ENCODE measurements around the gene GRIN3B.

DNA sequence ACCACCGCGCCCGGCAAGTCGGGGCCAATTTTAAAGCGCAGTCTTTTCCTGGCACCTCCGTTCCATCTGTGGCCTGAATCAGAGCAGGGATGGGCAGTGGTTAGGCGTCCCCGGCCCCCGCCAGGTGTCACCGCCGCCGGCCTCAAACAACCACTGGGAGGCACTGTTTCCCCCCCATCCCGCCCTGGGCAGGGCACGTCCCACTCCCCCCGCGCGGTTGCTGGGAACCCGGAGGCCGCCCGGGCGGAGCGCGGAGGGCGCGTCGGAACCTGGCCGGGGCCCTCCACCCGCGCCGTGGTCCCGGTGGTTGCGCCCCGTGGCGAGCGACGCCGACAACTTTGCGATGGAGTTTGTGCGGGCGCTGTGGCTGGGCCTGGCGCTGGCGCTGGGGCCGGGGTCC, at the start of gene GRIN3B:
- TF ChIP-seq, protein P1, sequence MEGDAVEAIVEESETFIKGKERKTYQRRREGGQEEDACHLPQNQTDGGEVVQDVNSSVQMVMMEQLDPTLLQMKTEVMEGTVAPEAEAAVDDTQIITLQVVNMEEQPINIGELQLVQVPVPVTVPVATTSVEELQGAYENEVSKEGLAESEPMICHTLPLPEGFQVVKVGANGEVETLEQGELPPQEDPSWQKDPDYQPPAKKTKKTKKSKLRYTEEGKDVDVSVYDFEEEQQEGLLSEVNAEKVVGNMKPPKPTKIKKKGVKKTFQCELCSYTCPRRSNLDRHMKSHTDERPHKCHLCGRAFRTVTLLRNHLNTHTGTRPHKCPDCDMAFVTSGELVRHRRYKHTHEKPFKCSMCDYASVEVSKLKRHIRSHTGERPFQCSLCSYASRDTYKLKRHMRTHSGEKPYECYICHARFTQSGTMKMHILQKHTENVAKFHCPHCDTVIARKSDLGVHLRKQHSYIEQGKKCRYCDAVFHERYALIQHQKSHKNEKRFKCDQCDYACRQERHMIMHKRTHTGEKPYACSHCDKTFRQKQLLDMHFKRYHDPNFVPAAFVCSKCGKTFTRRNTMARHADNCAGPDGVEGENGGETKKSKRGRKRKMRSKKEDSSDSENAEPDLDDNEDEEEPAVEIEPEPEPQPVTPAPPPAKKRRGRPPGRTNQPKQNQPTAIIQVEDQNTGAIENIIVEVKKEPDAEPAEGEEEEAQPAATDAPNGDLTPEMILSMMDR (IDR thresholded peaks at IDR 0.05) = peak; percentile 56
- no peak for TF ChIP-seq EZH2 (IDR thresholded peaks at IDR 0.05; ENCODE audit: borderline replicate concordance, insufficient read depth, low read depth, low read length, poor library complexity, severe bottlenecking)

Data from B cell (primary cell).